K562 (cell line): ENCODE results near the gene TMEM167B. TPM values are rescaled to one million over a fixed set of nuclear protein-coding genes. Genes with fewer than 3 reads are reported as not detected.

Source experiments
- CBFB ChIP-seq: sonication (generic); formaldehyde crosslinking; IDR thresholded peaks from 2 replicates; pipeline ENCODE4 v1.4.0; 2020; ENCODE audit warnings: mild to moderate bottlenecking, missing genetic modification reagents
- CEBPG ChIP-seq, 3 experiments: fragments of 200-800 bp in 1 of 3; sonication (Bioruptor generic) in 1 of 3; sonication (generic) in 1 of 3; formaldehyde crosslinking in 1 of 3; IDR thresholded peaks in 2 of 3; conservative IDR thresholded peaks in 1 of 3; 2 replicates each; pipeline versions ENCODE4 v1.6.1 to v1.8.0; 2016 to 2022; ENCODE audit warnings: missing compliant biosample characterization in 2 of 3, missing genetic modification characterization in 2 of 3, mild to moderate bottlenecking in 1 of 3, missing genetic modification reagents in 1 of 3
- CREB1 ChIP-seq, 2 experiments: sonication (generic) in 1 of 2; formaldehyde crosslinking in 1 of 2; IDR thresholded peaks; 2 replicates each; pipeline versions ENCODE4 v1.6.1 to v1.8.0; 2012 to 2022; ENCODE audit warnings: inconsistent platforms in 1 of 2, mild to moderate bottlenecking in 1 of 2, missing genetic modification reagents in 1 of 2, moderate library complexity in 1 of 2
- CREBBP ChIP-seq: IDR thresholded peaks from one replicate; pipeline ENCODE4 v1.6.1; 2012; ENCODE audit warnings: low read depth, mild to moderate bottlenecking, control low read depth, inconsistent platforms, low read length
- FOXK1 ChIP-seq: sonication (generic); formaldehyde crosslinking; IDR thresholded peaks from 2 replicates; pipeline ENCODE4 v1.8.0; 2022; ENCODE audit warnings: missing genetic modification reagents, mild to moderate bottlenecking, borderline replicate concordance
- HMG20B ChIP-seq: fragments of 250-450 bp; sonication (Bioruptor Pico); IDR thresholded peaks from 2 replicates; pipeline ENCODE4 v1.5.0; 2021; ENCODE audit warnings: mild to moderate bottlenecking
- MTA2 ChIP-seq: fragments of 450-650 bp; IDR thresholded peaks from 2 replicates; pipeline ENCODE4 v1.6.1; 2016; ENCODE audit warnings: low read depth
- PML ChIP-seq: IDR thresholded peaks from 2 replicates; pipeline ENCODE4 v1.6.1; 2012; ENCODE audit warnings: low read length, inconsistent platforms
- PPARD ChIP-seq: fragments of 250-450 bp; sonication (Bioruptor Pico); IDR thresholded peaks from 2 replicates; pipeline ENCODE4 v1.8.0; 2022; ENCODE audit warnings: inconsistent platforms, mild to moderate bottlenecking, moderate library complexity
- SRSF9 ChIP-seq: fragments of 200-400 bp; formaldehyde crosslinking; IDR thresholded peaks from 2 replicates; pipeline ENCODE4 v1.6.1; 2017; ENCODE audit warnings: low read depth, low read length, borderline replicate concordance
- TFAM ChIP-seq: fragments of 250-450 bp; sonication (Bioruptor Pico); conservative IDR thresholded peaks from 2 replicates; pipeline ENCODE4 v1.5.0; 2021; ENCODE audit warnings: mild to moderate bottlenecking, moderate library complexity
- ZNF133 ChIP-seq: fragments of 250-450 bp; sonication (Bioruptor Pico); IDR thresholded peaks from 2 replicates; pipeline ENCODE4 v1.4.0; 2020; ENCODE audit warnings: mild to moderate bottlenecking
- polyA plus RNA-seq, 8 experiments: library from polyadenylated mRNA; depleted of rRNA in 4 of 8; stranded (reverse) in 5 of 8; unstranded in 3 of 8; fragments of >200 nt; fragmentation: Nextera tagmentation in 2 of 8; fragmentation: Illumina TruSeq in 1 of 8; extraction: Ambion mirVana in 2 of 8; extraction: Trizol in 1 of 8; gene quantifications; 2 replicates each; pipeline versions ENCODE4 v1.2.1 to v1.2.3, GENCODE V29; 2011 to 2014; ENCODE audit warnings: inconsistent platforms in 1 of 8, missing spikeins in 1 of 8
- total RNA-seq, 7 experiments: library from RNA; depleted of rRNA in 6 of 7; stranded (reverse); fragments of >200 nt in 6 of 7; fragmentation: Illumina TruSeq in 2 of 7; extraction: Trizol in 2 of 7; gene quantifications; 2 replicates each; pipeline versions ENCODE4 v1.2.1 to v1.2.3, GENCODE V29; 2011 to 2021; ENCODE audit warnings: low replicate concordance in 1 of 7
- TF ChIP-seq, protein P1 (sequence below): fragments of 250-450 bp; sonication (Bioruptor Pico); IDR thresholded peaks from 2 replicates; pipeline ENCODE4 v1.8.0; 2022; ENCODE audit warnings: moderate library complexity, mild to moderate bottlenecking, inconsistent platforms
- TF ChIP-seq, protein P2 (sequence below), 2 experiments: fragments of 450-650 bp in 1 of 2; sonication (generic) in 1 of 2; formaldehyde crosslinking in 1 of 2; IDR thresholded peaks; 2 replicates each; pipeline versions ENCODE4 v1.7.1 to v1.9.0; 2016 to 2022; ENCODE audit warnings: inconsistent platforms in 1 of 2, mild to moderate bottlenecking in 1 of 2, missing genetic modification reagents in 1 of 2
- TF ChIP-seq, protein P3 (sequence below): fragments of 250-450 bp; sonication (Bioruptor Pico); IDR thresholded peaks from 2 replicates; pipeline ENCODE4 v1.8.0; 2021; ENCODE audit warnings: moderate library complexity, mild to moderate bottlenecking, inconsistent platforms
- TF ChIP-seq, protein P4 (sequence below), 2 experiments: fragments of 250-450 bp in 1 of 2; fragments of 450-650 bp in 1 of 2; sonication (Bioruptor Pico) in 1 of 2; IDR thresholded peaks; 2 replicates each; pipeline versions ENCODE4 v1.6.1 to v1.8.0; 2016 to 2021; ENCODE audit warnings: mild to moderate bottlenecking in 2 of 2, moderate library complexity in 2 of 2, missing compliant biosample characterization in 1 of 2, missing genetic modification characterization in 1 of 2

Gene TMEM167B
- total and polyA plus RNA-seq, 9 of the 15 experiments (the other 6 are each of a cell fraction or from before 2014, with no cell fraction given): 17.2 to 36.4 (median 32.2) TPM

DNA sequence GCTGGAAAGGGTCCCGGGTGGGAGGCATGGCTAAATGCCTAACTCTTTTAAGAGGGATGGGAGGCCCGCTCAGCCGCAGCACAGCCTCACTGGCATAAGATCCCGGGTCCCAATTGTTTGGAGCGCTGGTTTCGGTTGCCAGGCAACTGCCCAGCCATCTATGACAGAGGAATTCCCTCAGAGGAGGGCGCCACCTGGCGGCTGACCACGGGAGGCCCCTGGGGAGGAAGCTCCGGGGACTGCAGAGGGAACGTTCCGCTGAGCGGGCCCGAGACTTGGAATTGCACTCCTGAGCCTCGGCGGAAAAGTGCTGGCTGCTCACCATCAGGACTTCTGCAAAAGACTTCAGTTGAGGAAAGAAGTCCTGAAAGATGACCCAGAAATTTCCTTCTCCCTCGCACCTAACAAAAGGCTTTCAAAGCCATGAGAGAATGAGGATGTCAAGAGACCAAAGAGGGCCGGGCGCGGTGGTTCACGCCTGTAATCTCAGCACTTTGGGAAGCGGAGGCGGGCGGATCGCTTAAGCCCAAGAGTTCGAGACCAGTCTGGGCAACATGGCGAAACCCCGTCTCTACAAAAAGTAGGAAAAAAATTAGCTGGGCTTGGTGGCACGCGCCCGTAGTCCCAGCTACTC lies 22.2 kb downstream of the TMEM167B start (continued):
- TF ChIP-seq CREB1 (IDR thresholded peaks at IDR 0.05) (0 out of 2 replicates have a peak, but pooled peaks have one; percentile 25), CREB1 (CRISPR knock-in tag; IDR thresholded peaks at IDR 0.05) (0 out of 2 replicates have a peak, but pooled peaks have one; percentile 45), ZNF133 (no peak), FOXK1 (CRISPR knock-in tag) (no peak), PML (no peak), MTA2 (no peak), HMG20B (CRISPR knock-in tag) (no peak), PPARD (CRISPR knock-in tag) (no peak), CBFB (no peak), CEBPG (CRISPR knock-in tag; IDR thresholded peaks at IDR 0.05) (no peak), CEBPG (tag; conservative IDR thresholded peaks at IDR 0.05 in 1 of 2, IDR thresholded peaks at IDR 0.05 in 1 of 2) (no peak), CREBBP (no peak), SRSF9 (no peak), TFAM (CRISPR knock-in tag) (no peak)
- TF ChIP-seq, protein P1, sequence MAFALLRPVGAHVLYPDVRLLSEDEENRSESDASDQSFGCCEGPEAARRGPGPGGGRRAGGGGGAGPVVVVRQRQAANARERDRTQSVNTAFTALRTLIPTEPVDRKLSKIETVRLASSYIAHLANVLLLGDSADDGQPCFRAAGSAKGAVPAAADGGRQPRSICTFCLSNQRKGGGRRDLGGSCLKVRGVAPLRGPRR (CRISPR knock-in tag): no peak
- TF ChIP-seq, protein P2, sequence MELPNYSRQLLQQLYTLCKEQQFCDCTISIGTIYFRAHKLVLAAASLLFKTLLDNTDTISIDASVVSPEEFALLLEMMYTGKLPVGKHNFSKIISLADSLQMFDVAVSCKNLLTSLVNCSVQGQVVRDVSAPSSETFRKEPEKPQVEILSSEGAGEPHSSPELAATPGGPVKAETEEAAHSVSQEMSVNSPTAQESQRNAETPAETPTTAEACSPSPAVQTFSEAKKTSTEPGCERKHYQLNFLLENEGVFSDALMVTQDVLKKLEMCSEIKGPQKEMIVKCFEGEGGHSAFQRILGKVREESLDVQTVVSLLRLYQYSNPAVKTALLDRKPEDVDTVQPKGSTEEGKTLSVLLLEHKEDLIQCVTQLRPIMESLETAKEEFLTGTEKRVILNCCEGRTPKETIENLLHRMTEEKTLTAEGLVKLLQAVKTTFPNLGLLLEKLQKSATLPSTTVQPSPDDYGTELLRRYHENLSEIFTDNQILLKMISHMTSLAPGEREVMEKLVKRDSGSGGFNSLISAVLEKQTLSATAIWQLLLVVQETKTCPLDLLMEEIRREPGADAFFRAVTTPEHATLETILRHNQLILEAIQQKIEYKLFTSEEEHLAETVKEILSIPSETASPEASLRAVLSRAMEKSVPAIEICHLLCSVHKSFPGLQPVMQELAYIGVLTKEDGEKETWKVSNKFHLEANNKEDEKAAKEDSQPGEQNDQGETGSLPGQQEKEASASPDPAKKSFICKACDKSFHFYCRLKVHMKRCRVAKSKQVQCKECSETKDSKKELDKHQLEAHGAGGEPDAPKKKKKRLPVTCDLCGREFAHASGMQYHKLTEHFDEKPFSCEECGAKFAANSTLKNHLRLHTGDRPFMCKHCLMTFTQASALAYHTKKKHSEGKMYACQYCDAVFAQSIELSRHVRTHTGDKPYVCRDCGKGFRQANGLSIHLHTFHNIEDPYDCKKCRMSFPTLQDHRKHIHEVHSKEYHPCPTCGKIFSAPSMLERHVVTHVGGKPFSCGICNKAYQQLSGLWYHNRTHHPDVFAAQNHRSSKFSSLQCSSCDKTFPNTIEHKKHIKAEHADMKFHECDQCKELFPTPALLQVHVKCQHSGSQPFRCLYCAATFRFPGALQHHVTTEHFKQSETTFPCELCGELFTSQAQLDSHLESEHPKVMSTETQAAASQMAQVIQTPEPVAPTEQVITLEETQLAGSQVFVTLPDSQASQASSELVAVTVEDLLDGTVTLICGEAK (IDR thresholded peaks at IDR 0.05): no peak
- TF ChIP-seq, protein P2 (CRISPR knock-in tag; IDR thresholded peaks at IDR 0.05): no peak
- TF ChIP-seq, protein P3, sequence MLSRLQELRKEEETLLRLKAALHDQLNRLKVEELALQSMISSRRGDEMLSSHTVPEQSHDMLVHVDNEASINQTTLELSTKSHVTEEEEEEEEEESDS (CRISPR knock-in tag): no peak
- TF ChIP-seq, protein P4, sequence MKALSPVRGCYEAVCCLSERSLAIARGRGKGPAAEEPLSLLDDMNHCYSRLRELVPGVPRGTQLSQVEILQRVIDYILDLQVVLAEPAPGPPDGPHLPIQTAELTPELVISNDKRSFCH (CRISPR knock-in tag; IDR thresholded peaks at IDR 0.05): no peak
- TF ChIP-seq, protein P4 (tag; IDR thresholded peaks at IDR 0.05): no peak
